Left ventricle myocardium superior (tissue), 1 donor: Measurements from ENCODE around the gene LRP3. TPM values are rescaled to one million over a fixed set of nuclear protein-coding genes. Genes with fewer than 3 reads are reported as not detected.
A peak's percentile ranks its signal among the peaks of the same experiment; 100 is the strongest.
"Not testable (repeated sequence)": the region's sequence is repeated elsewhere in the genome, so short reads cannot be mapped to it uniquely, and the experiment has no call there.

Experiments used
- ATAC-seq: fragments of 200-7000 bp; cut with Tn5 transposase; one replicate; pipeline ENCODE4 v1.9.1; 2020; ENCODE audit warnings: mild to moderate bottlenecking, moderate library complexity
- DNase-seq: peaks from one replicate; pipeline ENCODE4 v3.0.0-alpha.2; 2020
- intact Hi-C: fragments of 100-400 bp; cut with micrococcal nuclease; formaldehyde crosslinking; loops from one replicate; pipeline ENCODE4 v1.11.0; 2022
- total RNA-seq: library from RNA; stranded (reverse); fragmentation: NEBNext Ultra II Directional; extraction: Animal tissue kit (Norgen Biotek cat#: 25700); gene quantifications from one replicate; pipeline ENCODE4 v1.2.1, GENCODE V29; 2021
- donor health status: DM: no; HTN: yes; CAD: no; lungs with severe emphysema.

LRP3 gene
- total RNA-seq, 1 donor from 2014 or later = 19.5 TPM

DNA sequence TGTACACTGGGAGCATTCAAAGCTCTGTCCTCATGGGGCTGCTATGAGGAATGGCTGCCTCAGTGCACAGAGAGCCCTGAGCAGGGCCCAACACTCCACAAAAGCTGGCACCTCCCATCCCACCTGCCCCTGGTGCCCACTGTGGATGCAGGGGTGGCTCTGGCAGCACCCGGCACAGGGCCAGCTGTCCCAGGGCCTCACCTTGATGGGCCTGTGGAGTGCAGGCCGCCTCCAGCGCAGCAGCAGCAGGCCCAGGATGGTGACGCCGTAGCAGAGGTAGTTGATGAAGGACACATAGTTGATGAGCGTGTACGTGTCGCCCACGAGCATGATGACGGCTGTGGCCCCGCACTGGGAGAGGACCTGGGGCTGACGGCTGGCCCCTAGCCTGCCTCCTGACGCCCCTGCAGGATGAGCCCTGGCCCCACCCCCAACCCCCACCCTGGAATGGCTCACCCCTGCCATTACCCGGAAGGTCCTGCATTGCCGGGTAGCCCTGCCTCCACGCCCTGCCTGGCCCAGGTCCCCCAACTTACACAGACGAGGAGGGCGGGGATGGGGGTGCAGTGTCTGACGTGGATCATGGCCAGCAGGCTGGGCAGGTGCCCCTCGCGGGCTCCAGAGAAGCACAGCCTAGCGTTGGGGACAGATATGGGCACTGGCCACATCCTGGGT, 16.3 kb downstream of the LRP3 start:
- ATAC-seq = no peak
- intact Hi-C loops = no loop called here
- DNase-seq = no peak

DNA sequence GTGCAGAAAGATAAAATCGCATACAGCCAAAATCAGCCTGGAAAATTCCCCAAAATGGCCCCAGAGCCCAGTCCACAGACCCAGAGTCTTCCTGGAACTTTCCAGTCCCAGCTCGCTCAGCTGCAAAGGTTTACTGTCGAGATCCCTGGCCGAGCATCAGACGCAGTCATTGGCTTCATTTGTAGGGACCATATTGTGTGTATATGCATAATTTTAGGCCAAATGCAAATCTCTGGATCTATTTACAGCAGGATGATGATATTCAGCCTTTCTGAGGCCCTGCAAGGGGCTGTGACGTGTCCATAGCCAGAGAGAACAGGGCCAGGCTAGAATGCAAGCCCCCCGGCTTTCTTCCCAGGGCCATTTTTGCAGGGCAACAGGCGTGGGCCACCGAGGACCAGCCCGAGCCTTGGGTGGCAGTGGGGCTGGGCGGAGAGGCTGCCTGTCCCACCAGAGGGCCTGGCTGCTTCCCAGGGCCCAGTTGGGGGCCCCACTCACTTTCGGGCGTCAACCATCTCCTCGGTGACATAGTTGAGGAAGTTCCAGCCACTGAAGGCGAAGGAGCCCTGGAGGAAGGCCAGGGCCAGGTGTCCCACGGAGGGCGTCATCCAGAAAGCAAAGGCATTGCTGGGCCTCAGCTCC, 17.8 kb downstream of the LRP3 start:
- intact Hi-C loops = no loop called here
- no peak for DNase-seq
- ATAC-seq = no peak

DNA sequence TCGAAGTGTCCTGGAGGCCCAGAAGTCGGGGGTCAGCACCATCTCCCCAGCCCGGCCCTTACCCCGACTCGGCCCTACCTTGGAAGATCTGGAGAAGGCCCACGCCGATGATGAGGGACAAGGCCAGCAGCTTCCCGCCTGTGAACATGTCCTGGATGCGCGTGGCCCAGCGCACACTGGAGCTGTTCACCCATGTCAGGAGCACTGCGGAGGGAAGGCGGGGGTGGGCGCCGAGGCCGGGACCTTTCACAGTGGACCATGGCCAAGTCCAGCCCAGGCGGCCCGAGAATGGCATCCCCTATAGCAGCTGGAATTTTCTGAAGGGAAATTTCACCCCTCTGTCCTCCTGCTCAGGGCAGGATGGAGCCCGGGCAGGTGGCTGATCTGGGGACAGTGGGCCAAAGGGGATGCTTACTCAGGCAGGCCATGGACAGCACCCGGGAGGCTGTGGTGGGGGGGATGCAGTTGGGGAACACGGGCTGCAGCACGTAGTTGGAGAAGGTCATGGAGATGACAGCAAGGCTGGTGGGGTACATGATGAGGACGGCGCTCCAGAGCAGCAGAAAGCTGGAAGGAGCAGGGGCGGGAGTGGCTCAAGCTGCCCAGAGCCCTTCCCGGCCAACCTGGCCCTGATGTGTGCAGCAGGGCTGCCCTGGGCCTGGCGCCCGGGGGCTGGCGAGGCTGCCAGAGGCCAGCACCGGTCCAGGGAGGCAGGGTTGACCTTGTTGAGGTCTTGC, 18.5 kb downstream of the LRP3 start:
- no peak for ATAC-seq
- DNase-seq = no peak
- intact Hi-C loops = no loop called here

DNA sequence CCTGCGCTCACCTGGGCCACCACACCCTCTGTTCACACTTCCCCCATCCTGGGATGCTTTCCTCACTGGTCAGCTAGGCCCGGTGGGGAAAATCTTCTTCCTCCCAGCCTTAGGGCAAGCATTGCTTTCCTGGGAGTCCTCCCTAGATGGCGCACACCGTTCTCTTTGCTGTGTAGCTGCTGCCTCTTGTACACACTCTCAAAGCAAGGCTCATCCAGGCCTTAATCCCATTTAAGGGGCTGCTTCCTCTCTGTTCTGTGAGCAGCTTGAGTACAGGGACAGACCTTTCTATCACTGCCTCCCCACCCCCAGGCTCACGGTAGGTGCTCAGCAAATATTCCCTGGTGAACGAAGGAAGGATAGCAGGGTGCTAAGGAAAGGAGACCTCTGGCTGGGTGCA, 20.5 kb downstream of the LRP3 start:
- intact Hi-C loops = no loop called here
- DNase-seq = peak; percentile 9
- ATAC-seq = no peak

DNA sequence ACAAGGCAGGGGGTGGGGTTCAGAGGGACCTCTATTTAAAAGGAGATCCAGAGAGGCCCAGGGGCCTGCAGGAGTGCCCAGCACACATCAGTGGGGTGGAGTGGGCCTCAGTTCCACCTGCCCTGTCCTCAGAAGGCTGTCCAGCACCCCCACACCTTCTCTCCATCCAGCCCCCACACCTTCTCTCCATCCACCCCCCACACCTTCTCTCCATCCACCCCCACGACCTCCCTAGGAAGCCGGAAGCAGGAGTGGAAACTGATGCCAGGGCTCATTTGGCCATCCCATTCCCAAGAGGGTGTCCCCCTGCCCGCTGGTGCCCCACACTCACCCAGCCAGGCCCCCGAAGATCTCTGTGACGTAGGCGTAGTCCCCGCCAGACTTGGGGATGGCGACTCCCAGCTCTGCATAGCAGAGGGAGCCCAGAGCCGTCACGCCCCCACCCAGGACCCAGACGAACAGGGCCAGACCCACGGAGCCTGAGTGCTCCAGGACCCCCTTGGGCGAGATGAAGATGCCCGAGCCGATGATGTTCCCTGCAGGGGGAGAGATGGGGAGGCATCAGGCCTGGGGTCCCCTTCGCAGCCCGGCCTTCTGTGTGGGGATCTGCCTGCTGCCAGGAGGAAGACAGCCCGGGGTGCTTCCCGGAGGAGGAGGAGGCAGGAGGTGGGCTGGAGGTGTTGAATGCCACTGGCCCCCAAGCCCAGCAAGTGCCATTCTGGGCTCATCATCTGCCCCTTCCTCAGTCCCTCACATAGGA, 21.5 kb downstream of the LRP3 start:
- DNase-seq (peak; percentile 9), ATAC-seq (no peak)

GRCh38 chr19:33216198-33216830, 22.2 kb downstream of the LRP3 start:
- intact Hi-C loops = no loop called here
- no peak for DNase-seq
- no peak for ATAC-seq

More for the DNA sequence above, 21.5 kb downstream of the LRP3 start:
- intact Hi-C loops = no loop called here

DNA sequence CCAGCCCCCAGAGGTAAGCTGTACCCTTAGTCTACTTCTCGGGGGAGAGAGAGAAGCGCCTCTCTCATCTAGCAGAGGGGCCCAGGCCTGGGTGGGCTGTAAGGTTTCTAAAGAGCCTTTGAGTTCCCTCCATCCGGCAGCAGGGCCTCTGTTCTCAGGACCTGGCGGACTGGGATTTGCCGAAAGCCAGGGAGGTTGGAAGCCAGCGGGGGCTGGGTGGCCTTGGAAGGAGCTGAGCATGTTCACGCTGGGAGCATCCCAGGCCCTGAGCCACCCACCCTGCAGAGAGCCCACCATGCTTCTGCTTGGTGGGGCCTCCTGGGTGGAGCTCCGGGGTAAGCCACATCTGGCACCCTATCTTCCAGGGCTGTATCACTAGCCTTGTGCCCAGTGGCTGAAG, 23.8 kb downstream of the LRP3 start:
- ATAC-seq = no peak
- intact Hi-C loops = no loop called here

GRCh38 chr19:33219261-33219815, 25.2 kb downstream of the LRP3 start:
- intact Hi-C loops = no loop called here
- no peak for DNase-seq

More for the DNA sequence above, 23.8 kb downstream of the LRP3 start:
- DNase-seq = no peak

GRCh38 chr19:33220115-33220514, 26.0 kb downstream of the LRP3 start:
- DNase-seq (no peak), ATAC-seq (no peak)

More at GRCh38 chr19:33219261-33219815, 25.2 kb downstream of the LRP3 start:
- ATAC-seq = no peak

GRCh38 chr19:33220735-33221134, 26.6 kb downstream of the LRP3 start:
- no peak for DNase-seq
- ATAC-seq = no peak
- intact Hi-C loops = no loop called here

More at GRCh38 chr19:33220115-33220514, 26.0 kb downstream of the LRP3 start:
- intact Hi-C loops = no loop called here

DNA sequence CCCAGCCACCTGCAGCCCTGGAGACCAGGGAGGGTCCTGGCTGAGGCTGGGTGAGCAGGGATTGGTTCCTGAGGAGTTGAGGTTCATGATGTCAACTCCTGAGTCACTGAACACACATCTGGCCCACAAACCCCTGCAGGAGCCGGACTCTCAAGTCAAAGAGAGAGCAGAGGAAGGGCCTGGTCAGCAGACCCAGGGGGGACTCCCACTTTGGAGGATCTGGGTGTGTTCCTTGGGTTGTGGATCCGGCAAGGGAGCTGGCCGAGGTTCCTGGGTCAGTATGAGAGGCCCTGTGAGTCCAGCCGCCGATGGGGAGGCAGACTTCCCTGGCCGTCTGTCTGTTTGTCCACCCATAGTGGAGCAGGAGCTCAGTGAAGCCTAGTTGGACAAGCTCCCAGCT, 27.5 kb downstream of the LRP3 start:
- DNase-seq = no peak
- no peak for ATAC-seq

DNA sequence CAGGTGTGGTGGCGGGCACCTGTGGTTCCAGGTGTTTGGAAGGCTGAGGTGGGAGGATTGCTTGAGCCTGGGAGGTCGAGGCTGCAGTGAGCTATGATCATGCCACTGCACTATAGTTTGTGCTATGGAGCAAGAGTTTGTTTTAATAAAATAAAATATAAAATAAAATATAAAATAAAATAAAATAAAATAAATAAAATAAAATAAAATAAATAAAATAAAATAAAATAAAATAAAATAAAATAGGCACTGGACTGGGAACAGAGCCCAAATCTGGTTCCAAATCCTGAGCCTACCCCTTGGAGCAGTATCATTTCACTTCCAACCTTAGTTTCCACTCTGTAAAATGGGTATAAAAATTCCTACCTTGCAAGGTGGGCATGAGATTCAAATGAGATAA, 28.1 kb downstream of the LRP3 start:
- intact Hi-C loops, DNase-seq, ATAC-seq: not testable (repeated sequence)

More for the DNA sequence above, 27.5 kb downstream of the LRP3 start:
- intact Hi-C loops = no loop called here

DNA sequence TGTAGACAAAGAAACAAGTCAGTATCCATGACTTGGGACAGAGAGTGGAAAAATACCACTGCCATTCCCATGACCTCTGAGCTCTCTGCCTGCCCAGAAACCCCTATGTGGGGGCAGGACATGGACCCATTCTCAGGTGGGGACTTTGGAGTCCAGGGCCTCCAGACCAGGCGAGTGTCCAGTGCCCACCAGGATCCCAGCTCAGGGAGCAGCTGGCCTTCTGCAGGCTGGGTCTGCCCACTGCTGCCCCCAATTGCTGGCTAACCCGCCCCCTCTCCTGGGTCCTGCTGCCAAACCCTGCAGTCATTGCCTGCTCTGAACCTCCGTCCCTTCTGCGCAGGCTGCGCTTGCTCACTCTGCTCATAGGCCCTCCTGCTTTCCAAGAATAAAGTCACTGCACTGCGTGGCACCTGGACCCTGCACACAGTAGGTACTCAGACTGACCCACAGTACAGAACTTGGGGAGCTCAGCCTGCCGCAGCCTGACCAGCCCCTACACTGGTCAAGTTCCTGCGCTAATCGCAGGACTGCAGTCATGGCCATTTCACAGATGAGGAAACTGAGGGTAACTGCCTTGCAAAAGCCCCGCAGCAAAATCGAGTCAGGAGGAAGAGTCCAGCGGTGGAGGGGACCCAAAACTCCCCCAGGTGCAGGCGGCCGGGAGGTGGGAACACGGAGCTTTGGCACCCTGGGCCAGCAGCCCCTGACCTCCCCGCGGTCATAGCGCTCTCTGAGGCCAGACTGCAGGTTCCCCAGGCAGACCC, 30.7 kb downstream of the LRP3 start:
- intact Hi-C loops = no loop called here
- peak; percentile 14 for DNase-seq

DNA sequence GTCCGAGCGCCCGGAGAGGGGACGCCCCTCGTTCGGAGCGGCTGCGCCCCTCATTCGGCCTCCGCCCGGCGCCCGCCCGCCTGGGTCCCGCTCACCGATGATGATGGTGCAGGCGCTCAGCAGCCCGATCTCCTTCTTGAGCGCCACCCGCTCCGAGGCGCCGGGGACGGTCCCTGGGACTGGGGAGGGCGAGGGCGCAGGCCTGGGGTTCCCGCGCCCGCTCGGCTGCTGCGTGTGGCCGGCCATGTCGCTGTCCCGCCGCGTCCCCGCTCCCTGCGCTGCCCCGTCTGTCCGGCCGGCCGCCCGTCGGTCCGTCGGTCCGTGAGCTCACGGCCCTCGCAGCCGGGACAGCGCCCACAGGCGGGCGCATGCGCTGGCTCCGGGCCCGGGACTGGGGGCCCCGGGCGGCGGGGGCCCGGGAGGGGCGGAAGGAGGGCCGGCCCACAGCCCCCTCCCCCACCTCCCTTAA, 31.4 kb downstream of the LRP3 start, which contains the start of gene SLC7A10:
Gene SLC7A10 (minus strand): TSS at position 393 of the 469 bp plus-strand sequence. CDS start 147 bp downstream, at position 246.
- intact Hi-C loops = no loop called here
- DNase-seq (no peak), ATAC-seq (peak; percentile 22)

More for the DNA sequence above, 30.7 kb downstream of the LRP3 start:
- ATAC-seq = no peak

- no peak for DNase-seq
- intact Hi-C loops = no loop called here
- no peak for ATAC-seq
Observed at GRCh38 chr19:33226550-33227241, 32.6 kb downstream of the LRP3 start.

- no peak for DNase-seq
- no peak for ATAC-seq
- intact Hi-C loops = no loop called here
Observed at GRCh38 chr19:33227242-33227650, 33.1 kb downstream of the LRP3 start.
